Common myeloid progenitor, CD34-positive (primary cell): ENCODE measurements around the gene CNTNAP3.
"Not testable (repeated sequence)": the region's sequence is repeated elsewhere in the genome, so short reads cannot be mapped to it uniquely, and the experiment has no call there.

ENCODE experiments used
- CTCF ChIA-PET: fragments of 350-600 bp; sonication (Branson Sonifier 250); formaldehyde crosslinking; loops from one replicate; lab custom pipeline; 2021; ENCODE audit warnings: antibody characterized with exemption; lab: Charles Lee
- POLR2A ChIA-PET: fragments of 350-600 bp; sonication (Branson Sonifier 250); formaldehyde crosslinking; loops from one replicate; lab custom pipeline; 2021; ENCODE audit warnings: antibody characterized with exemption; lab: Charles Lee
- DNase-seq, 3 donors: peaks; one replicate each; pipeline versions ENCODE4 v3.0.0 to v3.0.0-alpha.2; 2013
- H3K27ac ChIP-seq, 2 experiments: 1 replicate in 1 of 2; 2 replicates in 1 of 2; pipeline ENCODE4 v1.7.0; 2013; ENCODE audit warnings: inconsistent platforms in 2 of 2, low read length in 2 of 2, mild to moderate bottlenecking in 2 of 2, low read depth in 1 of 2, moderate library complexity in 1 of 2; ENCODE audit not compliant: severe bottlenecking in 2 of 2, insufficient read depth in 1 of 2, poor library complexity in 1 of 2
- H3K27me3 ChIP-seq, 5 experiments: replicated peaks in 2 of 5; 1 replicate in 3 of 5; 2 replicates in 2 of 5; pipeline versions ENCODE4 v1.6.1 to v1.7.0; 2013; ENCODE audit warnings: low read length in 4 of 5, mild to moderate bottlenecking in 2 of 5, moderate library complexity in 2 of 5, inconsistent platforms in 1 of 5; ENCODE audit not compliant: insufficient read depth in 5 of 5, control insufficient read depth in 4 of 5
- H3K36me3 ChIP-seq, 4 experiments: 1 replicate in 2 of 4; 2 replicates in 2 of 4; pipeline versions ENCODE4 v1.6.1 to v1.7.0; 2013; ENCODE audit warnings: low read length in 3 of 4, control low read depth in 1 of 4, mild to moderate bottlenecking in 1 of 4; ENCODE audit not compliant: control insufficient read depth in 4 of 4, insufficient read depth in 4 of 4
- H3K4me1 ChIP-seq, 4 experiments: 1 replicate in 3 of 4; 2 replicates in 1 of 4; pipeline versions ENCODE4 v1.6.1 to v1.7.1; 2013; ENCODE audit warnings: low read length in 3 of 4, mild to moderate bottlenecking in 3 of 4, control low read depth in 1 of 4, inconsistent platforms in 1 of 4, moderate library complexity in 1 of 4; ENCODE audit not compliant: control insufficient read depth in 4 of 4, insufficient read depth in 4 of 4; ENCODE audit errors: control extremely low read depth in 1 of 4
- H3K4me3 ChIP-seq, 7 experiments: 1 replicate in 4 of 7; 2 replicates in 3 of 7; pipeline versions ENCODE4 v1.5.1 to v1.7.0; 2013; ENCODE audit warnings: mild to moderate bottlenecking in 7 of 7, low read length in 6 of 7, moderate library complexity in 6 of 7, inconsistent platforms in 2 of 7, low read depth in 2 of 7, control low read depth in 1 of 7; ENCODE audit not compliant: insufficient read depth in 4 of 7, control insufficient read depth in 1 of 7; ENCODE audit errors: extremely low read depth in 1 of 7
- H3K9me3 ChIP-seq, 5 experiments: 1 replicate in 4 of 5; 2 replicates in 1 of 5; pipeline versions ENCODE4 v1.6.1 to v1.7.1; 2013; ENCODE audit warnings: low read length in 4 of 5, mild to moderate bottlenecking in 2 of 5, inconsistent platforms in 1 of 5, low read depth in 1 of 5, moderate library complexity in 1 of 5; ENCODE audit not compliant: control insufficient read depth in 4 of 5, insufficient read depth in 2 of 5; ENCODE audit errors: control extremely low read depth in 1 of 5
- WGBS: methylation state at CpG from one replicate; pipeline ENCODE4 v1.1.5; 2013; ENCODE audit not compliant: insufficient coverage; 5-methylcytosine and 5-hydroxymethylcytosine counted together

Gene CNTNAP3

DNA sequence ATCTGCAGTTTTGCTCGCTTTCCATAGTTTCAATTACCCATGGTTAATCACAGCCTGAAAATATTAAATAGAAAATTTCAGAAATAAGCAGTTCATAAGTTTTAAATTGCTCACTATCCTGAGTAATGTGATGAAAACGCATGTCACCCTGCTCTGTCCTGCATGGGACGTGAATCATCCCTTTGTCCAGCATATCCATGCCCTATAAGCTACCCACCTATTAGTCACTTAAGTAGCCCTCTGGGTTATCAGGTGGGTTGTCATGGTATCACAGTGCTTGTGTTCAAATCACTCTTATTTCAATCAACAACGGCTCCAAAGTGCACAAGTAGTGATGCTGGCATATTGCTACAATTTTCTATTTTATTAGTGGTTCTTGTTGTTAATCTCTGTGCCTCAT is 82.1 kb downstream of the CNTNAP3 start:
- H3K9me3 ChIP-seq, CTCF ChIA-PET, H3K36me3 ChIP-seq, H3K4me1 ChIP-seq, H3K27ac ChIP-seq, POLR2A ChIA-PET, H3K4me3 ChIP-seq, H3K27me3 ChIP-seq, DNase-seq: not testable (repeated sequence)
- no CpG with 5 or more reads among the region's 4 CpGs for WGBS

- H3K4me1 ChIP-seq, H3K27ac ChIP-seq, DNase-seq, H3K9me3 ChIP-seq, H3K36me3 ChIP-seq, H3K27me3 ChIP-seq, CTCF ChIA-PET, POLR2A ChIA-PET, H3K4me3 ChIP-seq: not testable (repeated sequence)
These were observed 87.6 kb downstream of the CNTNAP3 start for GRCh38 chr9:39200412-39200811.

GRCh38 chr9:39198000-39198709 is 89.8 kb downstream of the CNTNAP3 start:
- H3K36me3 ChIP-seq, POLR2A ChIA-PET, H3K4me1 ChIP-seq, H3K9me3 ChIP-seq, H3K4me3 ChIP-seq, H3K27me3 ChIP-seq, DNase-seq, CTCF ChIA-PET, H3K27ac ChIP-seq: not testable (repeated sequence)
- no CpG with 5 or more reads among the region's 7 CpGs for WGBS

DNA sequence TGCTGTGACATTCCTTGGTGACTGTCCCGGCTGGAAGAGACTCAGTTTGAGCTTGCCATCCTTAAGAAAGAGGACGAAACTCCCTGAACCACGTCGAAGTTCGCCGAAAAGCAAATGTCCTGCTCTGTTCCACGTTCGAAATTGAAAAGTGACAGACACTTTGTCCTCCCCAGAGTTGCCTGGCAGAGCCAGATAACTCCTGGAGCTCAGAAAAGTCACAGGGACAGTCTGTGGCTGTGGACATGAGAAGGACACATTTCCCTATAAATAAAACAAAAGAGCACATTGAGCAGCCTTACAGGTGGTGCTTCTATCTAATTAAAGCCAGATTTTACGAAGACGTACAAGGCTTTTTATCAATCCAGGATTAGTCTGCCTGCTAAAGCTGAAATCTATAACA is 116.6 kb downstream of the CNTNAP3 start:
- H3K4me3 ChIP-seq, H3K27ac ChIP-seq, H3K27me3 ChIP-seq, DNase-seq, H3K9me3 ChIP-seq, H3K36me3 ChIP-seq, H3K4me1 ChIP-seq, CTCF ChIA-PET, POLR2A ChIA-PET: not testable (repeated sequence)
- WGBS = no CpG with 5 or more reads among the region's 10 CpGs

DNA sequence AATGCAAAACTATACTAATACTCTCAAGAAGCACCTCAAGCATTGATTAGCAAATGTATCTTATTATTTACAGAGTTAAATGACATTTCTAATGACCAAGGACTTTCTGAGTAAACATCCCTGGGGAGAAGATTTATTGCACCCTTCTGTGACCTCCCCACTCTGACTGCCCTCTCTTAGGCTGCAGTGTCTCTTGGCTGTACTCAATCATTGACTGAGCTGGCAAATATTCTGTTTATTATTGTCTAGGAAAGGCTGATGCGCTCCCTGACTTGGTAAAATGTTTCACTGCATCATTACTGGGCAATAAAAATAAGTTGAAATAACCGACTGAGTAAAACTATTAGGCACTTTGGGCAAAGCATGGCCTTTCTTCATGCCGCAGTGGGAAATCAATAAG is 130.3 kb downstream of the CNTNAP3 start:
- H3K27me3 ChIP-seq, H3K36me3 ChIP-seq, H3K4me3 ChIP-seq, CTCF ChIA-PET, DNase-seq, POLR2A ChIA-PET, H3K9me3 ChIP-seq, H3K27ac ChIP-seq, H3K4me1 ChIP-seq: not testable (repeated sequence)
- no CpG with 5 or more reads among the region's 3 CpGs for WGBS

DNA sequence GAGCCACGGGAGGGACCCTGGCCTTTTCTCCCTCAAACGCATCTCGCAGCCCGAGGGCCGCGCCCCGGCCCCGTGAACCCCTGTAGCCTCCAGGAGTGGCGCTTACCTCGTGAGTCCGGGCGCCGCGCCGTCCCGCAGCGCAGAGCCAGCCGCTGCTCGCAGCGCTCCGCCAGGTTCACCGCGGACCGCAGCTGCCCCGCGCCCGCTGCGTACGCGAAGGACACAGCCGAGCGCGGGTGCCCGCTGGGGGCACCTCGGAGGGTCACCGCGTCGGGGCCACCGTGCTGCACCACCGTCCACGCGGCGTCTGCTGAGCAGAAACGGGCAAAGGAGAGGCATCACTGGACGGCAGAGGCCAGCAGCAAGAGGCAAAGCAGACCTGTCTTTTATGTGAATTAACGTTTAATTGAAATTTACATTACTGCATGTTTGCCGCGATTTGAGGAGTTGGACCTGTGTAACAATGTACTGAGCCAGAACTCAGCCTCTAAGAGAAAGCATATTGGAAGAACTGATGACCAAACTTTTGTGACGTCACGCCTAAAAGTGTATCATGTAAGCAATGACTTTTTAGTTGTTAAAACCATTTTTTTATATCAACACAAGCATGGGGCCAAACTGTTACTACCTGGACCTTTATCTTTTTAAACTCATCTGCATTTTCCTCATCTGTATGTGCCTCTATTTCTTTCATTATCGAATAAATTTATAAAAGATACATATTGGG is 155.0 kb downstream of the CNTNAP3 start:
- H3K27ac ChIP-seq, H3K9me3 ChIP-seq, POLR2A ChIA-PET, H3K4me3 ChIP-seq, DNase-seq, H3K27me3 ChIP-seq, CTCF ChIA-PET, H3K4me1 ChIP-seq, H3K36me3 ChIP-seq: not testable (repeated sequence)
- 16% methylated on average over 23 of the region's 51 CpGs for WGBS

- CTCF ChIA-PET, H3K4me1 ChIP-seq, POLR2A ChIA-PET, H3K9me3 ChIP-seq, H3K27me3 ChIP-seq, H3K4me3 ChIP-seq, H3K27ac ChIP-seq, H3K36me3 ChIP-seq, DNase-seq: not testable (repeated sequence)
- no CpG with 5 or more reads among the region's 2 CpGs for WGBS
These were observed 166.6 kb downstream of the CNTNAP3 start for GRCh38 chr9:39121401-39121800.
